ENCODE measurements around the gene ECE1. TPM values are rescaled to one million over a fixed set of nuclear protein-coding genes. Genes with fewer than 3 reads are reported as not detected.
A peak's percentile ranks its signal among the peaks of the same experiment; 100 is the strongest.

Gene ECE1
- total and polyA plus RNA-seq, 10 of the 15 experiments (the other 5 are each of a cell fraction or from before 2014, with no cell fraction given) = 0.97 to 81.0 (median 37.0) TPM

DNA sequence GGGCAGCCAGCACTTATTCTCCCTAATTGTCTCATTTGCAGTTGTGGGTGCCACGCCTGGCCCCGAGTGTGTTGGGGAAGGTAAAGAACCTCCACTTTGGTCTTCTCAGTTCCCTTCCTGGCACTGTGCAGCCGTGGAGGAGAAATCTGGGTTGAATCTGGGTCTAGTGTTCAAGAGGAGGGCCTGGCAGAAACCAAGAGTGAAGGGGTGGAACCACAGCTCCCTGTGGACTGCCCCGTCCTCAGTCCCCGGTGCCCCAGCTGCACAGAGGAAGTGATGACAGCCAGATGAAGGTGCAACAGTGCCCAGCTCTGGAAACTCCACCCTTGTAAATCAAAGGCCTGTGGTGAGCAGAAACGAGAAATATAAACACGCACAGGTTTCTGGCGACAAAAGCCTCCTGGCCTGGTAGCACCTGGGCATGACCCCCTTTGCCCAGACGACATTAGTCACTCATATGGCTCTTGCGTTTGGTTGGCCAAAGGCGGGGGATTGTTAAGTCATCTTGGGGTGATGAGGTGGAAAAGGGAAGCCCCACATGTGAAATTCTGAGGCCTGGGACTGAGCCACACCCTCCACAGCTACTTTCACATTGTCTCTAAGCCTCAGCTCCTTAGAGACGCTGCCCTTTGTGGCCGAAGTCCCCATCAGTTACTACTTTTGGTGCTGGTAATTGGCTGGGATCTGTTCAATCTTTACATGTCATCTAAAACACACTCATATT, 4.2 kb upstream of the ECE1 start (continued):
- TF ChIP-seq, protein P1, sequence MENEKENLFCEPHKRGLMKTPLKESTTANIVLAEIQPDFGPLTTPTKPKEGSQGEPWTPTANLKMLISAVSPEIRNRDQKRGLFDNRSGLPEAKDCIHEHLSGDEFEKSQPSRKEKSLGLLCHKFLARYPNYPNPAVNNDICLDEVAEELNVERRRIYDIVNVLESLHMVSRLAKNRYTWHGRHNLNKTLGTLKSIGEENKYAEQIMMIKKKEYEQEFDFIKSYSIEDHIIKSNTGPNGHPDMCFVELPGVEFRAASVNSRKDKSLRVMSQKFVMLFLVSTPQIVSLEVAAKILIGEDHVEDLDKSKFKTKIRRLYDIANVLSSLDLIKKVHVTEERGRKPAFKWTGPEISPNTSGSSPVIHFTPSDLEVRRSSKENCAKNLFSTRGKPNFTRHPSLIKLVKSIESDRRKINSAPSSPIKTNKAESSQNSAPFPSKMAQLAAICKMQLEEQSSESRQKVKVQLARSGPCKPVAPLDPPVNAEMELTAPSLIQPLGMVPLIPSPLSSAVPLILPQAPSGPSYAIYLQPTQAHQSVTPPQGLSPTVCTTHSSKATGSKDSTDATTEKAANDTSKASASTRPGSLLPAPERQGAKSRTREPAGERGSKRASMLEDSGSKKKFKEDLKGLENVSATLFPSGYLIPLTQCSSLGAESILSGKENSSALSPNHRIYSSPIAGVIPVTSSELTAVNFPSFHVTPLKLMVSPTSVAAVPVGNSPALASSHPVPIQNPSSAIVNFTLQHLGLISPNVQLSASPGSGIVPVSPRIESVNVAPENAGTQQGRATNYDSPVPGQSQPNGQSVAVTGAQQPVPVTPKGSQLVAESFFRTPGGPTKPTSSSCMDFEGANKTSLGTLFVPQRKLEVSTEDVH (IDR thresholded peaks at IDR 0.05; ENCODE audit: low read depth, partially characterized antibody) = no peak
- TF ChIP-seq MXI1 (IDR thresholded peaks at IDR 0.05; ENCODE audit: low read depth, low read length) (peak; percentile 80), IKZF1 (conservative IDR thresholded peaks at IDR 0.05) (peak; percentile 92), ATF7 (IDR thresholded peaks at IDR 0.05; ENCODE audit: low read depth) (peak; percentile 93), STAT1 (conservative IDR thresholded peaks at IDR 0.05) (0 out of 2 replicates have a peak, but pooled peaks have one; percentile 62), SMAD1 (IDR thresholded peaks at IDR 0.05; ENCODE audit: low read depth, partially characterized antibody) (no peak), RCOR1 (conservative IDR thresholded peaks at IDR 0.05; ENCODE audit: low read depth, low read length) (no peak; the same call in 1 of the 2 replicates), ETV6 (conservative IDR thresholded peaks at IDR 0.05 in 1 of 2, IDR thresholded peaks at IDR 0.05 in 1 of 2; ENCODE audit: borderline replicate concordance in 1 of 2, low read depth in 1 of 2) (peak in 1 of 2 experiments; percentile 87; a peak in 2 of 4 replicates), KLF5 (IDR thresholded peaks at IDR 0.05; ENCODE audit: partially characterized antibody) (peak; percentile 91), SPI1 (IDR thresholded peaks at IDR 0.05; ENCODE audit: borderline replicate concordance, insufficient read depth, low read depth, low read length) (peak; percentile 84)
- TF ChIP-seq, protein P2, sequence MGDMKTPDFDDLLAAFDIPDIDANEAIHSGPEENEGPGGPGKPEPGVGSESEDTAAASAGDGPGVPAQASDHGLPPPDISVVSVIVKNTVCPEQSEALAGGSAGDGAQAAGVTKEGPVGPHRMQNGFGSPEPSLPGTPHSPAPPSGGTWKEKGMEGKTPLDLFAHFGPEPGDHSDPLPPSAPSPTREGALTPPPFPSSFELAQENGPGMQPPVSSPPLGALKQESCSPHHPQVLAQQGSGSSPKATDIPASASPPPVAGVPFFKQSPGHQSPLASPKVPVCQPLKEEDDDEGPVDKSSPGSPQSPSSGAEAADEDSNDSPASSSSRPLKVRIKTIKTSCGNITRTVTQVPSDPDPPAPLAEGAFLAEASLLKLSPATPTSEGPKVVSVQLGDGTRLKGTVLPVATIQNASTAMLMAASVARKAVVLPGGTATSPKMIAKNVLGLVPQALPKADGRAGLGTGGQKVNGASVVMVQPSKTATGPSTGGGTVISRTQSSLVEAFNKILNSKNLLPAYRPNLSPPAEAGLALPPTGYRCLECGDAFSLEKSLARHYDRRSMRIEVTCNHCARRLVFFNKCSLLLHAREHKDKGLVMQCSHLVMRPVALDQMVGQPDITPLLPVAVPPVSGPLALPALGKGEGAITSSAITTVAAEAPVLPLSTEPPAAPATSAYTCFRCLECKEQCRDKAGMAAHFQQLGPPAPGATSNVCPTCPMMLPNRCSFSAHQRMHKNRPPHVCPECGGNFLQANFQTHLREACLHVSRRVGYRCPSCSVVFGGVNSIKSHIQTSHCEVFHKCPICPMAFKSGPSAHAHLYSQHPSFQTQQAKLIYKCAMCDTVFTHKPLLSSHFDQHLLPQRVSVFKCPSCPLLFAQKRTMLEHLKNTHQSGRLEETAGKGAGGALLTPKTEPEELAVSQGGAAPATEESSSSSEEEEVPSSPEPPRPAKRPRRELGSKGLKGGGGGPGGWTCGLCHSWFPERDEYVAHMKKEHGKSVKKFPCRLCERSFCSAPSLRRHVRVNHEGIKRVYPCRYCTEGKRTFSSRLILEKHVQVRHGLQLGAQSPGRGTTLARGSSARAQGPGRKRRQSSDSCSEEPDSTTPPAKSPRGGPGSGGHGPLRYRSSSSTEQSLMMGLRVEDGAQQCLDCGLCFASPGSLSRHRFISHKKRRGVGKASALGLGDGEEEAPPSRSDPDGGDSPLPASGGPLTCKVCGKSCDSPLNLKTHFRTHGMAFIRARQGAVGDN (IDR thresholded peaks at IDR 0.05) = peak; percentile 83
- TF ChIP-seq, protein P3, sequence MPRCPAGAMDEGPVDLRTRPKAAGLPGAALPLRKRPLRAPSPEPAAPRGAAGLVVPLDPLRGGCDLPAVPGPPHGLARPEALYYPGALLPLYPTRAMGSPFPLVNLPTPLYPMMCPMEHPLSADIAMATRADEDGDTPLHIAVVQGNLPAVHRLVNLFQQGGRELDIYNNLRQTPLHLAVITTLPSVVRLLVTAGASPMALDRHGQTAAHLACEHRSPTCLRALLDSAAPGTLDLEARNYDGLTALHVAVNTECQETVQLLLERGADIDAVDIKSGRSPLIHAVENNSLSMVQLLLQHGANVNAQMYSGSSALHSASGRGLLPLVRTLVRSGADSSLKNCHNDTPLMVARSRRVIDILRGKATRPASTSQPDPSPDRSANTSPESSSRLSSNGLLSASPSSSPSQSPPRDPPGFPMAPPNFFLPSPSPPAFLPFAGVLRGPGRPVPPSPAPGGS (IDR thresholded peaks at IDR 0.05; ENCODE audit: borderline replicate concordance, insufficient read depth, low read depth, low read length, poor library complexity, severe bottlenecking) = peak; percentile 89
- TF ChIP-seq, protein P4, sequence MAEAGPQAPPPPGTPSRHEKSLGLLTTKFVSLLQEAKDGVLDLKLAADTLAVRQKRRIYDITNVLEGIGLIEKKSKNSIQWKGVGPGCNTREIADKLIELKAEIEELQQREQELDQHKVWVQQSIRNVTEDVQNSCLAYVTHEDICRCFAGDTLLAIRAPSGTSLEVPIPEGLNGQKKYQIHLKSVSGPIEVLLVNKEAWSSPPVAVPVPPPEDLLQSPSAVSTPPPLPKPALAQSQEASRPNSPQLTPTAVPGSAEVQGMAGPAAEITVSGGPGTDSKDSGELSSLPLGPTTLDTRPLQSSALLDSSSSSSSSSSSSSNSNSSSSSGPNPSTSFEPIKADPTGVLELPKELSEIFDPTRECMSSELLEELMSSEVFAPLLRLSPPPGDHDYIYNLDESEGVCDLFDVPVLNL (IDR thresholded peaks at IDR 0.05; ENCODE audit: low read depth, low read length) = no peak
- TF ChIP-seq, protein P5, sequence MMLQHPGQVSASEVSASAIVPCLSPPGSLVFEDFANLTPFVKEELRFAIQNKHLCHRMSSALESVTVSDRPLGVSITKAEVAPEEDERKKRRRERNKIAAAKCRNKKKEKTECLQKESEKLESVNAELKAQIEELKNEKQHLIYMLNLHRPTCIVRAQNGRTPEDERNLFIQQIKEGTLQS (IDR thresholded peaks at IDR 0.05; ENCODE audit: borderline replicate concordance, extremely low read depth, low read depth, low read length) = no peak

Measured in GM12878 (cell line).